Right lobe of liver (tissue), 4 donors: ENCODE results near the gene GCNT1.

Source experiments
- CTCF ChIP-seq, 4 donors: fragments of 200-600 bp in 3 of 4; fragments of 450-650 bp in 1 of 4; IDR thresholded peaks; one replicate each; pipeline versions ENCODE4 v1.5.1 to v1.8.0; 2016 to 2022; ENCODE audit warnings: antibody characterized with exemption in 4 of 4, mild to moderate bottlenecking in 2 of 4
- POLR2A ChIP-seq: fragments of 450-650 bp; IDR thresholded peaks from one replicate; pipeline ENCODE4 v1.6.1; 2017; ENCODE audit warnings: antibody characterized with exemption, mild to moderate bottlenecking
- donor health status: DM: no; HTN: no; CAD: no.
- donor health status: DM: no; HTN: no; CAD: no.
- donor health status: DM: no; HTN: yes; CAD: no.

GRCh38 chr9:76478226-76478625 is 19.2 kb downstream of the GCNT1 start:
- TF ChIP-seq CTCF (IDR thresholded peaks at IDR 0.05) (no peak), POLR2A (no peak)
